A549 (cell line): Measurements from ENCODE around the gene MBNL3.

Experiments used
- CTCF ChIP-seq: fragments of >200 bp; sonication (Bioruptor Twin); formaldehyde crosslinking; IDR thresholded peaks from 3 replicates; pipeline ENCODE4 v1.5.1; 2016
- EP300 ChIP-seq, 2 experiments: fragments of >200 bp; sonication (Bioruptor Twin); formaldehyde crosslinking; IDR thresholded peaks; 2 replicates in 1 of 2; 3 replicates in 1 of 2; pipeline ENCODE4 v1.6.1; 2016 to 2017
- FOSL2 ChIP-seq, 2 experiments: fragments of 450-650 bp in 1 of 2; fragments of >200 bp in 1 of 2; sonication (Bioruptor Twin) in 1 of 2; formaldehyde crosslinking; IDR thresholded peaks; 2 replicates each; pipeline versions ENCODE4 v1.5.0 to v1.6.1; 2016 to 2020; ENCODE audit warnings: mild to moderate bottlenecking in 1 of 2, moderate library complexity in 1 of 2
- POLR2A ChIP-seq: IDR thresholded peaks from 2 replicates; pipeline ENCODE4 v1.6.1; 2012; ENCODE audit warnings: mild to moderate bottlenecking, low read length
- RAD21 ChIP-seq, 2 experiments: fragments of >200 bp in 1 of 2; sonication (Bioruptor Twin) in 1 of 2; formaldehyde crosslinking in 1 of 2; IDR thresholded peaks in 1 of 2; conservative IDR thresholded peaks in 1 of 2; 2 replicates in 1 of 2; 3 replicates in 1 of 2; pipeline ENCODE4 v1.6.1; 2012 to 2018; ENCODE audit warnings: inconsistent platforms in 1 of 2
- RCOR1 ChIP-seq: fragments of 150-350 bp; IDR thresholded peaks from 2 replicates; pipeline ENCODE4 v1.6.1; 2014; ENCODE audit warnings: antibody characterized with exemption, low read length, low read depth

GRCh38 chrX:132411310-132411977 is 77.4 kb downstream of the MBNL3 start:
- TF ChIP-seq CTCF (no peak), RAD21 (conservative IDR thresholded peaks at IDR 0.05 in 1 of 2, IDR thresholded peaks at IDR 0.05 in 1 of 2) (no peak), RCOR1 (no peak), POLR2A (no peak), EP300 (IDR thresholded peaks at IDR 0.05) (no peak), FOSL2 (IDR thresholded peaks at IDR 0.05) (no peak), FOSL2 (CRISPR knock-in tag; IDR thresholded peaks at IDR 0.05) (no peak)
